ENCODE results near the gene KCNQ1. TPM values are rescaled to one million over a fixed set of nuclear protein-coding genes. Genes with fewer than 3 reads are reported as not detected.

KCNQ1 gene
- total RNA-seq, 1 experiment from 2014 or later = 2.5 TPM

DNA sequence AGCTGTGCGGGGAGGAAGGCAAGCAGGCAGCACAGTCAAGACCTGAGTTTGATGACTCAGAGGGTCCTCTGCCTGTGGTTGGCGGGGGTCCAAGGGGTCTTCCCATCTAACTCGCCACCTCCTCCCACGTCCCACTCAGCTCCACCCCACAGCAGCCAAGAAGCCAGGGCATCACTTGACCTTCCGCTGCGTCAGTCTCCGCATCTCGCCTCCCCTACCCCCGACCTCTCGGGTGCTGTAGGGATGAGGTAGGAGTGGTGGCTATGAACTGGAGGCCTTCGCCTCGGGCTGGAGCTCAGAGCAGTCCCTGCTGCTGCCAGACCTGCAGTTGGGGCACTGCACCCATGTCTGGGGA, 350.1 kb downstream of the KCNQ1 start (continued):
- TF ChIP-seq STAT6 (CRISPR knock-in tag; conservative IDR thresholded peaks at IDR 0.05; ENCODE audit: low read depth) (no peak), RORB (CRISPR knock-in tag; IDR thresholded peaks at IDR 0.05) (no peak), NFE2L1 (CRISPR knock-in tag; IDR thresholded peaks at IDR 0.05) (no peak), SOX15 (CRISPR knock-in tag; IDR thresholded peaks at IDR 0.05) (no peak), TEAD1 (CRISPR knock-in tag; IDR thresholded peaks at IDR 0.05) (no peak), EMX1 (CRISPR knock-in tag; IDR thresholded peaks at IDR 0.05) (no peak), ZNF396 (CRISPR knock-in tag; IDR thresholded peaks at IDR 0.05; ENCODE audit: borderline replicate concordance) (no peak), MAX (CRISPR knock-in tag; IDR thresholded peaks at IDR 0.05) (no peak), AR (CRISPR knock-in tag; IDR thresholded peaks at IDR 0.05) (no peak), ZNF532 (CRISPR knock-in tag; IDR thresholded peaks at IDR 0.05; ENCODE audit: borderline replicate concordance) (no peak)
- TF ChIP-seq, protein P1, sequence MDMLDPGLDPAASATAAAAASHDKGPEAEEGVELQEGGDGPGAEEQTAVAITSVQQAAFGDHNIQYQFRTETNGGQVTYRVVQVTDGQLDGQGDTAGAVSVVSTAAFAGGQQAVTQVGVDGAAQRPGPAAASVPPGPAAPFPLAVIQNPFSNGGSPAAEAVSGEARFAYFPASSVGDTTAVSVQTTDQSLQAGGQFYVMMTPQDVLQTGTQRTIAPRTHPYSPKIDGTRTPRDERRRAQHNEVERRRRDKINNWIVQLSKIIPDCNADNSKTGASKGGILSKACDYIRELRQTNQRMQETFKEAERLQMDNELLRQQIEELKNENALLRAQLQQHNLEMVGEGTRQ (CRISPR knock-in tag; IDR thresholded peaks at IDR 0.05) = no peak

DNA sequence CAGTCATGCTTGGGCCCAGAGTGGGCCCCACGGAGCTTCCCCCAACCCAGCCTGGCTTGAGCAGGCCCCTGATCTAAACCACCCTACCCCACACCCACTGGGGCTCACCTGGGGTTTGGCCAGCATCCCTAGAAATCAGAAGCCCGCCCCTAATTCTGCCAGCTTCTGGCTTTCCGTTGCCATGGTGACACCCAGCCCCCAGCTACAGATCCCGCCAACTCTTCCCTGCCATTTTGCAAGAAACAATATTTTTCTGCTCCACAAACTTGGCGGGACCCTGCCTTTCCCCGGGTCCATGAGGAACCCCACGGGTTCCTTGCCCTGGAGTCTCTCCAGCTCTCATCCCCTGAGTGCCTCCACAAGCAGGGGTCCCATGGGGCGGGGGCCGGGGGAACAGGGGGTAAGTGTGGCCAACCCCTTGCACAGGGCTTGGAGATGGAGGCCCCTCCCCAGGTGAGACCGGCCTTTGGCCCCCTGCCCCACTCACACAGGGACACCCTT, 350.7 kb downstream of the KCNQ1 start:
- ChIA-PET POLR2A (no interaction called here), CTCF (no interaction called here)
- Mint-ChIP-seq H3K27ac (no peak overlapping the region), H3K27me3 (ENCODE audit: low read depth) (peaks cover 75% of the 10 kb centered on the region), H3K4me1 (0 out of 2 replicates have a peak, but pooled peaks cover 4% of the 10 kb centered on the region), H3K9me3 (peaks cover 9% of the 10 kb centered on the region), H3K4me3 (no peak overlapping the region), H3K36me3 (peaks cover 7% of the 10 kb centered on the region)
- DNase-seq (ENCODE audit: low spot score) = peak; percentile 9
- TF ChIP-seq FOXJ3 (CRISPR knock-in tag; IDR thresholded peaks at IDR 0.05; ENCODE audit: borderline replicate concordance) = no peak
- TF ChIP-seq ZNF317 (CRISPR knock-in tag; IDR thresholded peaks at IDR 0.05; ENCODE audit: borderline replicate concordance, low read depth) = no peak
- TF ChIP-seq ZBTB21 (CRISPR knock-in tag; IDR thresholded peaks at IDR 0.05; ENCODE audit: borderline replicate concordance) = no peak
- no peak for TF ChIP-seq JUN (CRISPR knock-in tag; IDR thresholded peaks at IDR 0.05)
- no peak for TF ChIP-seq HMGA2 (CRISPR knock-in tag; IDR thresholded peaks at IDR 0.05)
- TF ChIP-seq ESRRA (CRISPR knock-in tag; IDR thresholded peaks at IDR 0.05; ENCODE audit: borderline replicate concordance) = no peak
- TF ChIP-seq GRHL2 (CRISPR knock-in tag; IDR thresholded peaks at IDR 0.05; ENCODE audit: insufficient replicate concordance, severe bottlenecking) = no peak
- no peak for TF ChIP-seq ATF3 (CRISPR knock-in tag; conservative IDR thresholded peaks at IDR 0.05)
- ATAC-seq = no peak

Data from WTC11 (cell line).